Kidney (tissue), 14 donors: ENCODE data around the gene CCDC102A. TPM values are rescaled to one million over a fixed set of nuclear protein-coding genes. Genes with fewer than 3 reads are reported as not detected.

Experiments
- DNase-seq, 5 donors: peaks; one replicate each; pipeline ENCODE4 v3.0.0-alpha.2; 2013 to 2020
- FAIRE-seq: peaks from 2 replicates; lab custom pipeline; 2012; peaks lifted over from hg19 to GRCh38; lab: Jason Lieb, UNC
- H3K27ac ChIP-seq, 2 donors: one replicate each; pipeline ENCODE4 v1.7.0; 2013; ENCODE audit warnings: low read depth in 2 of 2, low read length in 2 of 2, inconsistent platforms in 1 of 2
- H3K27me3 ChIP-seq: one replicate; pipeline ENCODE4 v1.7.1; 2013; ENCODE audit warnings: low read length, inconsistent platforms; ENCODE audit not compliant: control insufficient read depth, insufficient read depth
- H3K36me3 ChIP-seq, 3 donors: one replicate each; pipeline versions ENCODE4 v1.7.0 to v1.7.1; 2013; ENCODE audit warnings: low read length in 3 of 3, control low read depth in 1 of 3, inconsistent platforms in 1 of 3; ENCODE audit not compliant: insufficient read depth in 3 of 3, control insufficient read depth in 2 of 3
- H3K4me1 ChIP-seq, 3 donors: one replicate each; pipeline versions ENCODE4 v1.7.0 to v1.7.1; 2013; ENCODE audit warnings: low read length in 3 of 3, inconsistent platforms in 1 of 3, low read depth in 1 of 3; ENCODE audit not compliant: control insufficient read depth in 2 of 3, insufficient read depth in 2 of 3
- H3K4me3 ChIP-seq, 3 donors: one replicate each; pipeline versions ENCODE4 v1.7.0 to v1.8.1; 2013; ENCODE audit warnings: low read length in 3 of 3, control low read depth in 1 of 3, inconsistent platforms in 1 of 3
- H3K9ac ChIP-seq, 3 donors: one replicate each; pipeline versions ENCODE4 v1.7.0 to v1.7.1; 2013; ENCODE audit warnings: low read length in 3 of 3, control low read depth in 1 of 3, inconsistent platforms in 1 of 3
- H3K9me3 ChIP-seq, 3 donors: one replicate each; pipeline versions ENCODE4 v1.7.0 to v1.7.1; 2013; ENCODE audit warnings: low read length in 3 of 3, control low read depth in 1 of 3, inconsistent platforms in 1 of 3; ENCODE audit not compliant: control insufficient read depth in 2 of 3, insufficient read depth in 1 of 3
- CTCF ChIP-seq: IDR thresholded peaks from 3 replicates; pipeline ENCODE4 v1.5.1; 2012; ENCODE audit warnings: mild to moderate bottlenecking, moderate library complexity, borderline replicate concordance; ENCODE audit not compliant: insufficient read depth; ENCODE audit errors: extremely low read depth
- intact Hi-C: fragments of 100-400 bp; cut with DNase I; formaldehyde crosslinking; loops from one replicate; pipeline ENCODE4 v1.11.1; 2022
- polyA plus RNA-seq: library from polyadenylated mRNA; stranded (reverse); fragments of 350-450 nt; fragmentation: Illumina TruSeq; extraction: RNeasy Lipid Tissue Mini Kit (QIAGEN cat#74804); gene quantifications from one replicate; pipeline ENCODE4 v1.2.3, GENCODE V29; 2014; ENCODE audit warnings: low read depth, low replicate concordance; ENCODE audit not compliant: insufficient read depth
- total RNA-seq: library from RNA; stranded (reverse); fragmentation: NEBNext Ultra II Directional; extraction: Animal tissue kit (Norgen Biotek cat#: 25700); gene quantifications from one replicate; pipeline ENCODE4 v1.2.1, GENCODE V29; 2021
- donor health status: control.
- donor health status: control.
- donor health status: control.
- donor health status: control.
- donor health status: control.
- donor health status: DM: yes; HTN: yes; CAD: no.
- donor health status: Normal renal cell carcinoma (clear cell type).

Gene CCDC102A
- total and polyA plus RNA-seq, 2 donors from 2014 or later, result 5.7 to 11.9 TPM

- Histone ChIP-seq H3K27me3 (no peaks in the 10 kb centered on the region), H3K9me3 (no peaks in the 10 kb centered on the region), H3K9ac (no peak overlapping the region), H3K36me3 (peaks cover 2 to 47% (median 42%) of the 10 kb centered on the region in 3 donors), H3K27ac (no peak overlapping the region), H3K4me3 (no peak overlapping the region), H3K4me1 (peaks cover 0 to 57% (median 43%) of the 10 kb centered on the region in 3 donors)
- intact Hi-C loops, result no loop called here
- no peak for FAIRE-seq
- no peak for DNase-seq
- TF ChIP-seq CTCF, result no peak
Measured at GRCh38 chr16:57473906-57474305, 62.5 kb downstream of the CCDC102A start.

- Histone ChIP-seq H3K36me3 (peaks cover 2 to 53% (median 44%) of the 10 kb centered on the region in 3 donors), H3K27me3 (no peaks in the 10 kb centered on the region), H3K9ac (no peak overlapping the region), H3K27ac (no peak overlapping the region), H3K4me3 (no peak overlapping the region), H3K9me3 (no peaks in the 10 kb centered on the region), H3K4me1 (peaks cover 0 to 52% (median 40%) of the 10 kb centered on the region in 3 donors)
- no peak for TF ChIP-seq CTCF
- DNase-seq (no peak), FAIRE-seq (no peak)
- intact Hi-C loops, result no loop called here
Measured at GRCh38 chr16:57473176-57473840, 63.1 kb downstream of the CCDC102A start.

GRCh38 chr16:57472665-57473060, 63.7 kb downstream of the CCDC102A start:
- H3K27me3 ChIP-seq, result no peaks in the 10 kb centered on the region
- H3K9me3 ChIP-seq, result no peaks in the 10 kb centered on the region
- no peak for FAIRE-seq
- H3K36me3 ChIP-seq, result peaks cover 2 to 58% (median 49%) of the 10 kb centered on the region in 3 donors
- H3K4me1 ChIP-seq, result peaks cover 0 to 47% (median 35%) of the 10 kb centered on the region in 3 donors
- H3K9ac ChIP-seq, result no peak overlapping the region
- intact Hi-C loops, result no loop called here
- no peak for TF ChIP-seq CTCF
- DNase-seq, result no peak
- H3K27ac ChIP-seq, result peak overlapping the region; percentile 38 to 51
- no peak overlapping the region for H3K4me3 ChIP-seq
